HG02798 (cell line): Measurements from ENCODE around the gene GNL3L.
"Not testable (repeated sequence)": the region's sequence is repeated elsewhere in the genome, so short reads cannot be mapped to it uniquely, and the experiment has no call there.

Experiments used
- ATAC-seq: cut with Tn5 transposase; IDR thresholded peaks from one replicate; pipeline ENCODE4 v1.9.1; 2021; ENCODE audit warnings: mild to moderate bottlenecking; ENCODE audit not compliant: unreplicated experiment, poor library complexity

The GNL3L gene

GRCh38 chrX:54529552-54530356, at the start of gene GNL3L:
Gene GNL3L (plus strand): TSS chrX:54530219. CDS start chrX:54532567, 2,348 bp downstream.
- peak; percentile 87 for ATAC-seq

- no peak for ATAC-seq
Observed at GRCh38 chrX:54482839-54483593, 47.0 kb upstream of the GNL3L start.

- no peak for ATAC-seq
Observed at GRCh38 chrX:54483946-54484345, 46.1 kb upstream of the GNL3L start.

GRCh38 chrX:54484666-54485065, 45.4 kb upstream of the GNL3L start:
- ATAC-seq, result no peak

- not testable (repeated sequence) for ATAC-seq
Observed at GRCh38 chrX:54489819-54490218, 40.2 kb upstream of the GNL3L start.

- ATAC-seq, result no peak
Observed at GRCh38 chrX:54492340-54492739, 37.7 kb upstream of the GNL3L start.

GRCh38 chrX:54494166-54494988, 35.6 kb upstream of the GNL3L start:
- ATAC-seq, result no peak

GRCh38 chrX:54494989-54495813, 34.8 kb upstream of the GNL3L start:
- no peak for ATAC-seq

GRCh38 chrX:54495814-54496516, 34.1 kb upstream of the GNL3L start, which contains the start of gene FGD1:
Gene FGD1 (minus strand): TSS chrX:54496234. CDS start chrX:54495432, 802 bp downstream.
- ATAC-seq, result no peak

- no peak for ATAC-seq
Observed at GRCh38 chrX:54496517-54496852, 33.5 kb upstream of the GNL3L start.

- ATAC-seq, result no peak
Observed at GRCh38 chrX:54496936-54497335, 33.1 kb upstream of the GNL3L start.

- no peak for ATAC-seq
Observed at GRCh38 chrX:54509400-54509799, 20.6 kb upstream of the GNL3L start.

GRCh38 chrX:54529151-54529550, 868 bp upstream of the GNL3L start:
- no peak for ATAC-seq

GRCh38 chrX:54530357-54530900, 410 bp downstream of the GNL3L start:
- ATAC-seq, result peak; percentile 35

- ATAC-seq, result no peak
Observed at GRCh38 chrX:54534271-54534670, 4.3 kb downstream of the GNL3L start.

GRCh38 chrX:54540289-54540688, 10.3 kb downstream of the GNL3L start:
- no peak for ATAC-seq

- not testable (repeated sequence) for ATAC-seq
Observed at GRCh38 chrX:54542239-54542638, 12.2 kb downstream of the GNL3L start.

- no peak for ATAC-seq
Observed at GRCh38 chrX:54550821-54551220, 20.8 kb downstream of the GNL3L start.

- ATAC-seq, result no peak
Observed at GRCh38 chrX:54551801-54552200, 21.8 kb downstream of the GNL3L start.
